DND-41 (cell line): ENCODE results near the gene SDHAF2.

Experiments
- ATAC-seq: fragments of 200-7000 bp; cut with Tn5 transposase; 3 replicates; pipeline ENCODE4 v1.9.1; 2021; ENCODE audit warnings: low read depth; ENCODE audit not compliant: insufficient read depth
- DNase-seq: peaks from one replicate; pipeline ENCODE4 v3.0.0-alpha.2; 2020
- H2AFZ ChIP-seq: 2 replicates; pipeline ENCODE4 v1.6.0; 2012; ENCODE audit warnings: low read depth, low read length
- H3K27ac ChIP-seq: 2 replicates; pipeline ENCODE4 v1.5.1; 2012; ENCODE audit warnings: low read length, inconsistent platforms
- H3K27me3 ChIP-seq: fragments of 200-600 bp; sonication (generic); 2 replicates; pipeline ENCODE4 v1.6.0; 2012; ENCODE audit warnings: low read length, mild to moderate bottlenecking, inconsistent platforms; ENCODE audit not compliant: insufficient read depth, poor library complexity
- H3K36me3 ChIP-seq: 2 replicates; pipeline ENCODE4 v1.5.1; 2012; ENCODE audit warnings: low read length, inconsistent platforms; ENCODE audit not compliant: insufficient read depth
- H3K4me1 ChIP-seq: 2 replicates; pipeline ENCODE4 v1.5.1; 2012; ENCODE audit warnings: mild to moderate bottlenecking, low read length; ENCODE audit not compliant: insufficient read depth
- H3K4me2 ChIP-seq: 2 replicates; pipeline ENCODE4 v1.6.0; 2012; ENCODE audit warnings: mild to moderate bottlenecking, moderate library complexity, low read length, inconsistent platforms; ENCODE audit not compliant: insufficient read depth
- H3K4me3 ChIP-seq, 2 experiments: fragments of 200-600 bp in 1 of 2; shearing (Covaris generic) in 1 of 2; 2 replicates each; pipeline ENCODE4 v1.5.1; 2012 to 2016; ENCODE audit warnings: inconsistent platforms in 2 of 2, low read length in 2 of 2, mild to moderate bottlenecking in 2 of 2, low read depth in 1 of 2, moderate library complexity in 1 of 2
- H3K79me2 ChIP-seq: 2 replicates; pipeline ENCODE4 v1.6.0; 2012; ENCODE audit warnings: low read length, inconsistent platforms; ENCODE audit not compliant: insufficient read depth
- H3K9ac ChIP-seq: 2 replicates; pipeline ENCODE4 v1.6.0; 2012; ENCODE audit warnings: low read depth, mild to moderate bottlenecking, inconsistent platforms, low read length, moderate library complexity
- H3K9me3 ChIP-seq: 2 replicates; pipeline ENCODE4 v1.5.1; 2012; ENCODE audit warnings: low read length, moderate library complexity, mild to moderate bottlenecking, inconsistent platforms; ENCODE audit not compliant: insufficient read depth, severe bottlenecking
- H4K20me1 ChIP-seq: 2 replicates; pipeline ENCODE4 v1.6.0; 2012; ENCODE audit warnings: low read length; ENCODE audit not compliant: insufficient read depth
- EZH2 ChIP-seq: IDR thresholded peaks from 3 replicates; pipeline ENCODE4 v1.6.1; 2012; ENCODE audit warnings: borderline replicate concordance, low read depth, mild to moderate bottlenecking, moderate library complexity, low read length, inconsistent platforms; ENCODE audit not compliant: severe bottlenecking
- TF ChIP-seq, protein P1 (sequence below): IDR thresholded peaks from 2 replicates; pipeline ENCODE4 v1.5.1; 2012; ENCODE audit warnings: borderline replicate concordance, low read length, moderate library complexity, mild to moderate bottlenecking; ENCODE audit not compliant: poor library complexity, severe bottlenecking; ENCODE audit errors: extremely low read depth

SDHAF2 gene

GRCh38 chr11:61447601-61448551 lies 18.0 kb downstream of the SDHAF2 start:
- DNase-seq (no peak), ATAC-seq (no peak)
- Histone ChIP-seq H3K36me3 (peaks cover 76% of the 10 kb centered on the region), H3K9ac (no peak overlapping the region), H3K79me2 (peaks cover 27% of the 10 kb centered on the region), H4K20me1 (peaks cover 27% of the 10 kb centered on the region), H3K4me3 (no peak overlapping the region), H3K4me1 (no peaks in the 10 kb centered on the region), H3K4me2 (no peak overlapping the region), H3K27ac (no peak overlapping the region), H3K9me3 (no peaks in the 10 kb centered on the region), H2AFZ (no peak overlapping the region), H3K27me3 (no peaks in the 10 kb centered on the region)
- TF ChIP-seq EZH2: no peak
- TF ChIP-seq, protein P1, sequence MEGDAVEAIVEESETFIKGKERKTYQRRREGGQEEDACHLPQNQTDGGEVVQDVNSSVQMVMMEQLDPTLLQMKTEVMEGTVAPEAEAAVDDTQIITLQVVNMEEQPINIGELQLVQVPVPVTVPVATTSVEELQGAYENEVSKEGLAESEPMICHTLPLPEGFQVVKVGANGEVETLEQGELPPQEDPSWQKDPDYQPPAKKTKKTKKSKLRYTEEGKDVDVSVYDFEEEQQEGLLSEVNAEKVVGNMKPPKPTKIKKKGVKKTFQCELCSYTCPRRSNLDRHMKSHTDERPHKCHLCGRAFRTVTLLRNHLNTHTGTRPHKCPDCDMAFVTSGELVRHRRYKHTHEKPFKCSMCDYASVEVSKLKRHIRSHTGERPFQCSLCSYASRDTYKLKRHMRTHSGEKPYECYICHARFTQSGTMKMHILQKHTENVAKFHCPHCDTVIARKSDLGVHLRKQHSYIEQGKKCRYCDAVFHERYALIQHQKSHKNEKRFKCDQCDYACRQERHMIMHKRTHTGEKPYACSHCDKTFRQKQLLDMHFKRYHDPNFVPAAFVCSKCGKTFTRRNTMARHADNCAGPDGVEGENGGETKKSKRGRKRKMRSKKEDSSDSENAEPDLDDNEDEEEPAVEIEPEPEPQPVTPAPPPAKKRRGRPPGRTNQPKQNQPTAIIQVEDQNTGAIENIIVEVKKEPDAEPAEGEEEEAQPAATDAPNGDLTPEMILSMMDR: no peak

DNA sequence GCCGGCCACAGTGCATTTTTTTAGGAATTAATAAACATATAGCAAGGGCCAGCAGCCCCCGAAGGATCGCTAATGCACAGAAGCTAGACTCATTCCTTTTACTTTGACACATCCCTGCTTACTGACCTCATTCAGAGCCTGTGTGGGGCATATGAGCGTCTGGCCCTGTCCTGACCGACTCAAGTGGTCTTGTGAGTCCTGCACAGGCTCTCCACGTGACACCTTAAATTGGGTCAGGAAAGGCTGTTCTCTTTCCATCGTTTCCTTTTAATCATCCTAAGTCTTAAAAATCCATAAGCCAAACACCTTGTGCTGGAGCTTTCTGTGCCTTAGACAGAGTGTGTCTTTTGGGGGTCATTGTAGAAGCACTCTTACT lies 18.6 kb downstream of the SDHAF2 start:
- Histone ChIP-seq H3K4me2 (no peak overlapping the region), H3K4me1 (no peaks in the 10 kb centered on the region), H3K79me2 (peaks cover 20% of the 10 kb centered on the region), H3K36me3 (peaks cover 72% of the 10 kb centered on the region), H3K9ac (no peak overlapping the region), H2AFZ (no peak overlapping the region), H3K9me3 (no peaks in the 10 kb centered on the region), H3K27me3 (no peaks in the 10 kb centered on the region), H4K20me1 (peaks cover 29% of the 10 kb centered on the region), H3K4me3 (no peak overlapping the region), H3K27ac (no peak overlapping the region)
- TF ChIP-seq EZH2: no peak
- TF ChIP-seq, protein P1: no peak
- DNase-seq: no peak
- ATAC-seq: no peak

DNA sequence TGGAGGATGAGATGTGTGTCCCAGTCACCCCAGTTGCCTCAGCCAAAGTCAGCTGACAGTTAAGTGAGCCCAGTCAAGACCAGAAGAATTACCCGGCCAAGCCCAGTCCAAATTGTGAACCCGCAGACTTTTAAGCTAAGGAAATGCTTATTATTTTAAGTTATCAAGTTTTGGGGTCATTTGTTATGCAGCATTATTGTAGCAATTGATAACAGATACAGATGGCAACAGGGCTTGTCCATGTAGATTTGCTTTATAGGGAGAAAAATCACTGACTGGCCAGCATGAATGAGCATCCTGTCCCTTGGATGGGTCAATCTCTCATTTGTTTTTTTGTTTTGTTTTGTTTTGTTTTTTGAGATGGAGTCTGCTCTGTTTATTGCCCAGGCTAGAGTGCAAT lies 22.9 kb downstream of the SDHAF2 start:
- Histone ChIP-seq H3K27ac (no peak overlapping the region), H3K9ac (no peak overlapping the region), H3K79me2 (0 out of 2 replicates have a peak, but pooled peaks cover 3% of the 10 kb centered on the region), H3K4me1 (no peaks in the 10 kb centered on the region), H3K4me2 (no peak overlapping the region), H3K27me3 (no peaks in the 10 kb centered on the region), H3K36me3 (peaks cover 47% of the 10 kb centered on the region), H4K20me1 (peaks cover 10% of the 10 kb centered on the region), H3K4me3 (no peak overlapping the region), H2AFZ (no peak overlapping the region), H3K9me3 (no peaks in the 10 kb centered on the region)
- TF ChIP-seq, protein P1: no peak
- TF ChIP-seq EZH2: no peak
- no peak for ATAC-seq
- no peak for DNase-seq
